HL-60 (cell line): Measurements from ENCODE around the gene DNAH1.

ENCODE experiments used
- GABPA ChIP-seq: IDR thresholded peaks from 2 replicates; pipeline ENCODE4 v1.6.1; 2012; ENCODE audit warnings: low read depth
- POLR2AphosphoS5 ChIP-seq: IDR thresholded peaks from 2 replicates; pipeline ENCODE4 v1.6.1; 2012; ENCODE audit warnings: low read depth
- SPI1 ChIP-seq: IDR thresholded peaks from 2 replicates; pipeline ENCODE4 v1.6.1; 2012; ENCODE audit warnings: low read depth, mild to moderate bottlenecking, borderline replicate concordance
- TF ChIP-seq, protein P1 (sequence below): IDR thresholded peaks from one replicate; pipeline ENCODE4 v1.5.1; 2011; ENCODE audit warnings: low read length, control low read depth, inconsistent platforms; ENCODE audit not compliant: insufficient read depth
- TF ChIP-seq, protein P2 (sequence below): IDR thresholded peaks from 2 replicates; pipeline ENCODE4 v1.6.1; 2012; ENCODE audit warnings: low read depth; ENCODE audit not compliant: insufficient replicate concordance

DNA sequence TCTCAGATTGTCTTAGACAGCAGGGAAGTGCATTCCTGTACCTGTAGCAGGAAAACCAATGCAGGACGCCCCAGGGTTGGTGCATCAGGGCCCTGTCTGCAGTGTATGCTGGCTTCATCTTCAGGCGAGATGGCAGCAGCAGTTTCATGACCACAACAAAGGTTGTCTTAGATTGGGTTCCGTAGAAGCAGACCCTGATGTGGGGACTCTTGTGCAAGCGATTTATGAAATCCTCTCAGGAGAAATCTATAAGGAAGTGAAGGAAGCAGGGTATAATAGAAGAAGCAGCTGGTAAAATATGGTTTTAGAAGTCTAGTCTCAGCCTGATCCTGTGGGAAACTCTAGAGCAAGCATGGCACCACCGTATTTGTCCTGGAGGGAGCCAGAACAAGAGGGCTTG is 25.0 kb downstream of the DNAH1 start:
- TF ChIP-seq, protein P1, sequence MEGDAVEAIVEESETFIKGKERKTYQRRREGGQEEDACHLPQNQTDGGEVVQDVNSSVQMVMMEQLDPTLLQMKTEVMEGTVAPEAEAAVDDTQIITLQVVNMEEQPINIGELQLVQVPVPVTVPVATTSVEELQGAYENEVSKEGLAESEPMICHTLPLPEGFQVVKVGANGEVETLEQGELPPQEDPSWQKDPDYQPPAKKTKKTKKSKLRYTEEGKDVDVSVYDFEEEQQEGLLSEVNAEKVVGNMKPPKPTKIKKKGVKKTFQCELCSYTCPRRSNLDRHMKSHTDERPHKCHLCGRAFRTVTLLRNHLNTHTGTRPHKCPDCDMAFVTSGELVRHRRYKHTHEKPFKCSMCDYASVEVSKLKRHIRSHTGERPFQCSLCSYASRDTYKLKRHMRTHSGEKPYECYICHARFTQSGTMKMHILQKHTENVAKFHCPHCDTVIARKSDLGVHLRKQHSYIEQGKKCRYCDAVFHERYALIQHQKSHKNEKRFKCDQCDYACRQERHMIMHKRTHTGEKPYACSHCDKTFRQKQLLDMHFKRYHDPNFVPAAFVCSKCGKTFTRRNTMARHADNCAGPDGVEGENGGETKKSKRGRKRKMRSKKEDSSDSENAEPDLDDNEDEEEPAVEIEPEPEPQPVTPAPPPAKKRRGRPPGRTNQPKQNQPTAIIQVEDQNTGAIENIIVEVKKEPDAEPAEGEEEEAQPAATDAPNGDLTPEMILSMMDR = no peak
- TF ChIP-seq GABPA = no peak
- no peak for TF ChIP-seq POLR2AphosphoS5
- TF ChIP-seq, protein P2, sequence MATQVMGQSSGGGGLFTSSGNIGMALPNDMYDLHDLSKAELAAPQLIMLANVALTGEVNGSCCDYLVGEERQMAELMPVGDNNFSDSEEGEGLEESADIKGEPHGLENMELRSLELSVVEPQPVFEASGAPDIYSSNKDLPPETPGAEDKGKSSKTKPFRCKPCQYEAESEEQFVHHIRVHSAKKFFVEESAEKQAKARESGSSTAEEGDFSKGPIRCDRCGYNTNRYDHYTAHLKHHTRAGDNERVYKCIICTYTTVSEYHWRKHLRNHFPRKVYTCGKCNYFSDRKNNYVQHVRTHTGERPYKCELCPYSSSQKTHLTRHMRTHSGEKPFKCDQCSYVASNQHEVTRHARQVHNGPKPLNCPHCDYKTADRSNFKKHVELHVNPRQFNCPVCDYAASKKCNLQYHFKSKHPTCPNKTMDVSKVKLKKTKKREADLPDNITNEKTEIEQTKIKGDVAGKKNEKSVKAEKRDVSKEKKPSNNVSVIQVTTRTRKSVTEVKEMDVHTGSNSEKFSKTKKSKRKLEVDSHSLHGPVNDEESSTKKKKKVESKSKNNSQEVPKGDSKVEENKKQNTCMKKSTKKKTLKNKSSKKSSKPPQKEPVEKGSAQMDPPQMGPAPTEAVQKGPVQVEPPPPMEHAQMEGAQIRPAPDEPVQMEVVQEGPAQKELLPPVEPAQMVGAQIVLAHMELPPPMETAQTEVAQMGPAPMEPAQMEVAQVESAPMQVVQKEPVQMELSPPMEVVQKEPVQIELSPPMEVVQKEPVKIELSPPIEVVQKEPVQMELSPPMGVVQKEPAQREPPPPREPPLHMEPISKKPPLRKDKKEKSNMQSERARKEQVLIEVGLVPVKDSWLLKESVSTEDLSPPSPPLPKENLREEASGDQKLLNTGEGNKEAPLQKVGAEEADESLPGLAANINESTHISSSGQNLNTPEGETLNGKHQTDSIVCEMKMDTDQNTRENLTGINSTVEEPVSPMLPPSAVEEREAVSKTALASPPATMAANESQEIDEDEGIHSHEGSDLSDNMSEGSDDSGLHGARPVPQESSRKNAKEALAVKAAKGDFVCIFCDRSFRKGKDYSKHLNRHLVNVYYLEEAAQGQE = no peak
- peak; percentile 74; the same call in 1 of the 2 replicates for TF ChIP-seq SPI1
